Fibroblast of the conjunctiva (primary cell): Measurements from ENCODE around the gene EMC9.

Experiments
- DNase-seq: peaks from one replicate; pipeline ENCODE4 v3.0.0-alpha.2; 2010; ENCODE audit warnings: low read depth

The EMC9 gene

GRCh38 chr14:24177041-24177825 is 35.8 kb upstream of the EMC9 start:
- DNase-seq: no peak

- no peak for DNase-seq
Observed at GRCh38 chr14:24176599-24176998, 35.2 kb upstream of the EMC9 start.

DNA sequence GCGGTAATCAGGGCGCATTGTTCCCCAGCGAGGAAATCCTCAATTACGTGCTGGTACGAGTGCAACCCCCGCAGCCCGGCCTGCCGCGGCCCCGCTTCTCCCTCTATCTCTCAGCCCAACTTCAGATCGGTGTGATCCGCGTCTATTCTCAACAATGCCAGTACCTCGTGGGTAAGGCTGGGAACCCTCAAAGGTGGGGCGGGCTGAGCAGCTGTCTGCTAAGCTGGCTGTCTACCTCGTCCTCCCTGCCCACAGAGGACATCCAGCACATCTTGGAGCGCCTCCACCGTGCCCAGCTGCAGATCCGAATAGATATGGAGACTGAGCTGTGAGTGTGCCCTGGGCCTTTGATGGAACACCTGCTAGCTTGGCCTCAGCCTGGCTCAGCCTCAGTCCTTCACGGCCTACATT is 31.5 kb upstream of the EMC9 start:
- DNase-seq: no peak

DNA sequence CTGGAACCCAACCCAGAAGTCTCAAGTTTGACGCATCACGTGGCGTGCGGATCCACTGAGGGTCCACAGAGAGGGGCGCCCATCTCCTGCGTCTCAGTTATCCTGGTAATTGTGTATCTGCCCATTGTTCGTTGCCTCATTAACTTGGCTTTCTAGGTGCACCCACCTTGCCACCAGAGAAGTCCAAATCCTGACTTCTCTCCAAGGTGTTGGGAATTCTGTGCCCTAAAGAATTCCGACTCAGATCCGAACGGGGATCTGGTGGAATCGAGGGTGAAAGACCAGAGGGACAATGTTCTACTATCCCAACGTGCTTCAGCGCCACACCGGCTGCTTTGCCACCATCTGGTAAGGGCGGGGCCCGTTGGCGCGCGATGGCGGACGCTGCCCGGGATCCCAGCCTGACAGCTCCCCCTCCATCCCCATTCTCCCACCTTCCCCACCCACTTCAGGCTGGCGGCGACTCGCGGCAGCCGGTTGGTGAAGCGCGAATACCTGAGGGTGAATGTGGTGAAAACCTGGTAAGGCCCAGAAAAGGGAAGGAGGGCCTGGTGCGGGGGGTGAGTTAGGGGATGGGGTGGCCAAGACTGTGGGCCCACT is 31.0 kb upstream of the EMC9 start:
- DNase-seq: no peak

DNA sequence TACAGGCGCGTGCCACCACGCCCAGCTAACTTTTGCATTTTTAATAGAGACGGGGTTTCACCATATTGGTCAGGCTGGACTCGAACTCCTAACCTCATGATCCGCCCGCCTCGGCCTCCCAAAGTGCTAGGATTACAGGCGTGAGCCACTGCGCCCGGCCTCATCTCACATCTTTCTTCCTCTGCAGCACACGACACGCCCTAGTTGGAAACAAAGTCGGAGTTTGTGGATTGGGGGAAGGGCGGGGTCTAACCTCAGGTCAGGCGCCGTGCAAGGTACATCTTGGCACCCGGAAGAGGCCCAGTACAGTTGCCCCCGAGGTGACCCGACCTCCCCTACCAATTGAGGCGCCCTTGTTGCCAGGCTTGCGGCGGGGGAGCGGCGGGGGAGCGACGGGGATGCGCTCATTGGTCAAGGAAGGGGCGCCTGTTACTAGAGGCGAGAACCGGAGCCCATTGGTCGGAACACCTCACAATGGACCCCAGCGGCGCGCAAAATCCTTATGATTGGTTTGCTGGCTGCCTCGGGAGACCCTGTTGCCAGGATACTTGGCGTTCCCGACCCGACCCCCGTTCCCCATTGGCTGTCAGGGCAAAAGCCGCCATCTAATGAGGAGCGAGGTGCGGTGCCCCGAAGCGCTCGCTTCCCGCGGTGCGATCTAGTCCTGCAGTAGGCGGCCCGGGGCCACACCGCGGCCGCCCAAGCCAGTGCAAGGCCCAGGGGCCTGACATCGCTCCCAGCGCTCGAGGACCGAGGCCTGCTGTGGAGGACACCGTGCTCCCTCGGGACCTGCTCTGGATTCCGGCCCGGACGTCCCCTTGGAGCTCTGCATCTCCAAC is 30.2 kb upstream of the EMC9 start, which contains the start of gene REC8:
Gene REC8 (plus strand): TSS at position 659 of the 839 bp plus-strand sequence. CDS start 473 bp downstream, outside the sequence.
- DNase-seq: peak; percentile 72

DNA sequence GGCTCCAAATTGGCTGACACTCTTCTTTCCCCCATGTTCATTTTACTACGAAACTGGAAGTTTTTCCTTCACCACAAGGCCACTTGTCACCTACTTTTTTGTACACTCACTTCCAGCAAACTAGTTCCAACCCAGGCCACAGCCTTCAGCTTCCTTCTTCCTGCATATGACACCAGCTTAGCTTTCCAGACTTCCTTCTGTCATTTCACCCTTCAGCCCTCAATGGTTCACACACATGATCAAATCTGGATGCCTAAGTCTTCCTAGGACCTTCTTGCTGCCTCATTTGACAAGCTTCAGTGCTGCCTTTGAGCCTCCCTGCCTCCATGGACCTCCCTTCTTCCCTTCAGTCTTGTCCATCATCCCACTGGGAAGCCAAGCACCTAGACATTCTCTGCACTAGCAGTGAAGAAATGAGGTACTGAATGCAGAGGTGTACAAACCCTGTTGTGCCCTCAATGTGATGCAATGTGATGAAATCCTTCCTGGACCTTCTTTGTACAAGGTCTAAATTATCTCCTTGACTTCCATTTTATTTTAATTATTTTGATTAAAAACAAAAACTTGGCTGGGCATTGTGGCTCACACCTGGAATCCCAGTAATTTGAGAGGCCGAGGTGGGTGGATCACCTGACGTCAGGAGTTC is 26.2 kb upstream of the EMC9 start:
- DNase-seq: no peak

DNA sequence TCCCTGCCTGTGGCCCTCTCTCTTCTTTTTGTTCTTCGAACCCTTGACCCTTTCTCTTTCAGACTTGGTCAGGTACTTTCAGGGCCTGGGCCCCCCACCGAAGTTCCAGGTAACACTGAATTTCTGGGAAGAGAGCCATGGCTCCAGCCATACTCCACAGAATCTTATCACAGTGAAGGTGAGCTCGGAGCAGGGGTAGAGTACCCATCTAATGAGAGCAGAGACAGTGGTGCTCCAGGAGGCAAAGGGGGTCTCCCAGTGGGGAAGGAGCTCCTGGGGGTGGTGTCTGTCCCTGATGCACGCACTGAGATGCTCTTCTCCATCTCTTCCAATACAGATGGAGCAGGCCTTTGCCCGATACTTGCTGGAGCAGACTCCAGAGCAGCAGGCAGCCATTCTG is 24.4 kb upstream of the EMC9 start:
- DNase-seq: no peak

- DNase-seq: no peak
Observed at GRCh38 chr14:24164518-24164991, 23.2 kb upstream of the EMC9 start.

- DNase-seq: no peak
Observed at GRCh38 chr14:24162093-24162492, 20.7 kb upstream of the EMC9 start.

- peak; percentile 92 for DNase-seq
Observed at GRCh38 chr14:24160850-24161804, 19.7 kb upstream of the EMC9 start, which contains the start of gene IRF9. Gene IRF9, plus strand, starts transcription at chr14:24161265. Its CDS starts 880 bp downstream, at chr14:24162145.

DNA sequence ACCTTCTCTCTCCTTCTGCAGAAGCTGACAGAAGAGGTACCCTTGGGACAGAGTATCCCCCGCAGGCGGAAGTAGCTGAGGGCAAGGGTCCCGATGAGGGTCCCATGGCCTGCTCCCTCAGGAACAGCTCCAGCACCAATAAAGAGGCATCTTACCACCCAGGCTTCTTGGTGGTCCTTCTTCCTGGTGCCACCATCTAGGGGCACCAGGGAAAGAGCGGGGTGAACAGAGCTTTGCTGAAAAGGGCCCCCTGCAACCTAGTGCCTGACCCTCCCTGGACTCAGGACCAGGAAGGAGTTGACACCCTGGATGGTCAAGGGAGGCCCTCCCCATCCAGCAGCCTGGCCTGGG is 19.1 kb upstream of the EMC9 start:
- DNase-seq: no peak

- no peak for DNase-seq
Observed at GRCh38 chr14:24159777-24160498, 18.5 kb upstream of the EMC9 start.

DNA sequence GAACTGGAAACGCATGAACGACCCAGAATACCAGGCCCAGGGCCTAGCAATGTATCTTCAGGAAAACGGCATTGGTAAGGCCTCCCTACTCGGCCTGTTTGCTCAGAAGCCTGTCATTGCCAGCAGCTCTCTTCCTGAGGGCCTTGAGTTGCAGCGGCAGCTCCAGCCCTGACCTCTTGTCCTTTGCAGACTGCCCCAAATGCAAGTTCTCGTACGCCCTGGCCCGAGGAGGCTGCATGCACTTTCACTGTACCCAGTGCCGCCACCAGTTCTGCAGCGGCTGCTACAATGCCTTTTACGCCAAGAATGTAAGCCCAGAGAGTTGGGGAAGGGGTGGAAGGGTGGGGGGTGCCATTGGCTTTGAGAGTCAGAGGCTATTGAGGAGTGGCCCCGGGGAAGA is 15.9 kb upstream of the EMC9 start:
- DNase-seq: no peak

- DNase-seq: no peak
Observed at GRCh38 chr14:24156840-24157239, 15.4 kb upstream of the EMC9 start.

DNA sequence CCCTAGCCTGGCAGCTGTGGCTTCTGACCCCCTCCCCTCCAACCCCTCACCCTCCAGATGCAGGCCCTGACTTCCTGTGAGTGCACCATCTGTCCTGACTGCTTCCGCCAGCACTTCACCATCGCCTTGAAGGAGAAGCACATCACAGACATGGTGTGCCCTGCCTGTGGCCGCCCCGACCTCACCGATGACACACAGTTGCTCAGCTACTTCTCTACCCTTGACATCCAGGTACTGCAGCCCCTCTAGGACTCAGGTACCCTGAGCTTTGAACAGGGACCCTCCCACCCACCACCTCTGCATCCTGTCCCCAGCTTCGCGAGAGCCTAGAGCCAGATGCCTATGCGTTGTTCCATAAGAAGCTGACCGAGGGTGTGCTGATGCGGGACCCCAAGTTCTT is 13.7 kb upstream of the EMC9 start:
- DNase-seq: no peak

DNA sequence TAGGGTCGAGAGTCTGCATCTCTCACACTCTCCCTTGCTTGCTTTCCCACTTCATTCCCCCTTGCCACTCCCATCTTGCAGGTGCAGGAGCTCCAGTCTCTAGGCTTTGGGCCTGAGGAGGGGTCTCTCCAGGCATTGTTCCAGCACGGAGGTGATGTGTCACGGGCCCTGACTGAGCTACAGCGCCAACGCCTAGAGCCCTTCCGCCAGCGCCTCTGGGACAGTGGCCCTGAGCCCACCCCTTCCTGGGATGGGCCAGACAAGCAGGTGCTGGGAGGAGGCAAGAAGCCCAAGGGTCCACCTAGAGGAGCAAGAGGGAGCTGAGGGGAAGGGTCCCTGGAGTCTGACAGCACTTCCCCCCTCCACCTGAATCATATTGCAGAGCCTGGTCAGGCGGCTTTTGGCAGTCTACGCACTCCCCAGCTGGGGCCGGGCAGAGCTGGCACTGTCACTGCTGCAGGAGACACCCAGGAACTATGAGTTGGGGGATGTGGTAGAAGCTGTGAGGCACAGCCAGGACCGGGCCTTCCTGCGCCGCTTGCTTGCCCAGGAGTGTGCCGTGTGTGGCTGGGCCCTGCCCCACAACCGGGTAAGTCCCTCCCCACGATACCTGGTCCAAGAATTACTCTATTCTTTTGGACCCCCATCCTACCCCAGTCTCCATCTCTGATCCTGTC is 10.2 kb upstream of the EMC9 start:
- DNase-seq: no peak

DNA sequence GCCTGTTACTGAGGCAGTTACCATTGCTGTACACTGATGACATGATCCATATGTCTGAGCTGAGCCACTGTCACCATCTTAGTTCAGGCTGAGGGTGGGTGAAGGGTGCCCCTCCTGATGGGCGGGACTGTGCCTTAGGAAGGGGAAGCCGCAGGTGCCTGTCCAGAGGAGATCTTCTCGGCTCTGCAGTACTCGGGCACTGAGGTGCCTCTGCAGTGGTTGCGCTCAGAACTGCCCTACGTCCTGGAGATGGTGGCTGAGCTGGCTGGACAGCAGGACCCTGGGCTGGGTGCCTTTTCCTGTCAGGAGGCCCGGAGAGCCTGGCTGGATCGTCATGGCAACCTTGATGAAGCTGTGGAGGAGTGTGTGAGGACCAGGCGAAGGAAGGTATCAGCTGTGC is 9.6 kb upstream of the EMC9 start:
- DNase-seq: no peak

DNA sequence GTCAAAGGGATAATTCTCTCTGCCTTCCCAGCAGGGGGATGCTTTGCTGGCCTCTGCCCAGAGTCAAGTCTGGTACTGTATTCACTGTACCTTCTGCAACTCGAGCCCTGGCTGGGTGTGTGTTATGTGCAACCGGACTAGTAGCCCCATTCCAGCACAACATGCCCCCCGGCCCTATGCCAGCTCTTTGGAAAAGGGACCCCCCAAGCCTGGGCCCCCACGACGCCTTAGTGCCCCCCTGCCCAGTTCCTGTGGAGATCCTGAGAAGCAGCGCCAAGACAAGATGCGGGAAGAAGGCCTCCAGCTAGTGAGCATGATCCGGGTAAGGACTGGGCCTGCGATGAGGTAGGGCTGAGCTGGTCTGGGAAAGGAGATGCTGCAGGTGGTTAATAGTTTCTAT is 9.2 kb upstream of the EMC9 start:
- no peak for DNase-seq

DNA sequence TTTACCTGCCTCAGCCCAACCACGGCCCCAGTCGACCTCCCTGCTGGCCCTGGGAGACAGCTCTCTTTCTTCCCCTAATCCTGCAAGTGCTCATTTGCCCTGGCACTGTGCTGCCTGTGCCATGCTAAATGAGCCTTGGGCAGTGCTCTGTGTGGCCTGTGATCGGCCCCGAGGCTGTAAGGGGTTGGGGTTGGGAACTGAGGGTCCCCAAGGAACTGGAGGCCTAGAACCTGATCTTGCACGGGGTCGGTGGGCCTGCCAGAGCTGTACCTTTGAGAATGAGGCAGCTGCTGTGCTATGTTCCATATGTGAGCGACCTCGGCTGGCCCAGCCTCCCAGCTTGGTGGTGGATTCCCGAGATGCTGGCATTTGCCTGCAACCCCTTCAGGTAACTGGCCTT is 8.7 kb upstream of the EMC9 start:
- no peak for DNase-seq
